ENCODE data around the gene PITPNC1.

DNA sequence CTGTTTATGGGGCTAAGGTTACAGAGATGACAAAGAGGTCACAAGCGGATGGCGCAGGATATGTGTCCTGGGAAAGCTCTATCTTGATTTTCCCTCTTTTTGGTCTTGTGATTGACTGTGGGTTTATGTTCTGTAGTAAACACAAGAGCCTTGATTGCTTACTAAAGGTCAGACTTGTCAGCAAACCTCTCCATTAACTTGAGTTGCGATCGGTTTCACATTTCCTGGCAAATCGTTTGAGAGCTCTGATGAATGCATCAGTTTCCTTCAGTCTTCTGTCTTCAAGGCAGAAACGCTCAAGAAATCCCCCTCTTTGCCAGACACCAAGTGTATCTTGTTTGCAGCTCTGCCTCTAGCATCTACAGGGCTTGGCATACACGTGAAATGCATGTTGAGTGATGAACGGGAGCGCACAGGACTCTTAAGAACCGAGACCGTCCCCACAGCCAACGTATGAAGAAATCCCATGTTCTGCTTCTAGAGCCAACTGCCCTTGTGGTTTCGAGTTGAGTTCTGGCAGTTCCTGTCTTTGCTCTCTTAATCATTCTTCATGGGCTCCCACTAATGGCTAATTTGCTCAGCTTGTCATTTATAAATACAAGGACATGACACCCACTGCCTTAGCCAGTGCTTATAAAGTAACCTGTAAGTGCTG is 143.3 kb downstream of the PITPNC1 start:
- TF ChIP-seq, protein P1, sequence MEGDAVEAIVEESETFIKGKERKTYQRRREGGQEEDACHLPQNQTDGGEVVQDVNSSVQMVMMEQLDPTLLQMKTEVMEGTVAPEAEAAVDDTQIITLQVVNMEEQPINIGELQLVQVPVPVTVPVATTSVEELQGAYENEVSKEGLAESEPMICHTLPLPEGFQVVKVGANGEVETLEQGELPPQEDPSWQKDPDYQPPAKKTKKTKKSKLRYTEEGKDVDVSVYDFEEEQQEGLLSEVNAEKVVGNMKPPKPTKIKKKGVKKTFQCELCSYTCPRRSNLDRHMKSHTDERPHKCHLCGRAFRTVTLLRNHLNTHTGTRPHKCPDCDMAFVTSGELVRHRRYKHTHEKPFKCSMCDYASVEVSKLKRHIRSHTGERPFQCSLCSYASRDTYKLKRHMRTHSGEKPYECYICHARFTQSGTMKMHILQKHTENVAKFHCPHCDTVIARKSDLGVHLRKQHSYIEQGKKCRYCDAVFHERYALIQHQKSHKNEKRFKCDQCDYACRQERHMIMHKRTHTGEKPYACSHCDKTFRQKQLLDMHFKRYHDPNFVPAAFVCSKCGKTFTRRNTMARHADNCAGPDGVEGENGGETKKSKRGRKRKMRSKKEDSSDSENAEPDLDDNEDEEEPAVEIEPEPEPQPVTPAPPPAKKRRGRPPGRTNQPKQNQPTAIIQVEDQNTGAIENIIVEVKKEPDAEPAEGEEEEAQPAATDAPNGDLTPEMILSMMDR (IDR thresholded peaks at IDR 0.05) = no peak
- TF ChIP-seq EP300 (IDR thresholded peaks at IDR 0.05) = no peak
